Measurements from ENCODE around the gene IRF2BPL.

IRF2BPL gene

DNA sequence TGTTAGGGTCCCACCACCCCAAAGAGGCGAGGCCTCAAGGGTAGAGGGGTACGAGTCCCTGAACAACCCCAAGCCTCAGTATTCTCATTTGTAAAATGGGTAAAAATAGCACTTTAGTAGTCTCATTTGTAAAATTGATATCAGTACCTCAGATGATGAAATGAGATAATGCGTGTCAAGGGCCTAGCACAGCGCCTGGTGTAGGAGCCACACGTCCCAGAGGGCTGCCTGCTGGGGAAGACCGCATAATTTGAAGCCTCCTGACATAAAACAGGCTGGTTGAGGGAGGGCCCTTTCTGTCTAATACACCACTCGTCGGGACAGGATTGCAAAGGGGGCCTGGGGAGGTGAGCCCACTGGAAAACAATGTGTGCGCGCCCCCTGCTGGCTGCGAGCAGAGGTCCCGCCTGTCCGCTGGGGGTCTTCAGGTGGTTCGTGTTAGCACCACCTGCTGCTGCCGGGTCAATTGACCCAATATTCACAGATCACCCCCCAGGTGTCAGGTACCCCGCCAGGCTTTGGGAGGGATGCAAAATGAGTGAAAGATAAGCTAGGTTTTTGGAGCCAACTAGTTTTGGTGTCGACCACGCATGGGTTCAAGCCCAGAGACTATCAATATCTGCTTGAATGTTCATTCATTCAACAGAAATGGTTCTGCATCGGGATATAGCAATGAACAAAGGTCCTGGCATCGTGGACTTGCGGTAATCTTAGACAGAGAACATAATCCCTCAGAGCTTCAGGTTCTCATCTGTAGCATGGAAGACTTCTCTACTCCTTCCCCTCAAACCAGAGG, 24.7 kb upstream of the IRF2BPL start:
- DNase-seq = peak; percentile 80

- DNase-seq = no peak
These were observed 24.0 kb upstream of the IRF2BPL start for GRCh38 chr14:77052281-77053044.

DNA sequence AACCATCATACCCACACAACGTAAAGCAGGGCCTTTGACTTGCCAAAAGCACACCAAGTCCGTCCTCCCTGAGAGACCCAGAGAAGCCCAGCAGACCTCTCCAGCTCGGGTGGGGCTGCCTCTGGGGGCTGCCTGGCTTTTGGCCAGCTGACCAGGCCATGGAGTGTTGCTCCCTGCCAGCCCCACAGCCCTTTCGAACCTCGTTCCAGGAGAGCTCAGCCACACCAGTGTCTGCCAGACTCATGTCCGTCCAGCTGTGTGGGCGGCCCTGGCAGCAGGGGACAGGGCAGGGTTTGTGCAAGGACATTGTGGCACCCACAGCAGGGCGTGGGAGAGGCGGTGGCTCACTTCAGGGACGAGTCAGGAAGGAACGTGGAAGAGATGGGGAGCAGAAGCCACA, 22.6 kb upstream of the IRF2BPL start:
- DNase-seq = no peak

- DNase-seq = no peak
These were observed 18.2 kb upstream of the IRF2BPL start for GRCh38 chr14:77046721-77047120.

DNA sequence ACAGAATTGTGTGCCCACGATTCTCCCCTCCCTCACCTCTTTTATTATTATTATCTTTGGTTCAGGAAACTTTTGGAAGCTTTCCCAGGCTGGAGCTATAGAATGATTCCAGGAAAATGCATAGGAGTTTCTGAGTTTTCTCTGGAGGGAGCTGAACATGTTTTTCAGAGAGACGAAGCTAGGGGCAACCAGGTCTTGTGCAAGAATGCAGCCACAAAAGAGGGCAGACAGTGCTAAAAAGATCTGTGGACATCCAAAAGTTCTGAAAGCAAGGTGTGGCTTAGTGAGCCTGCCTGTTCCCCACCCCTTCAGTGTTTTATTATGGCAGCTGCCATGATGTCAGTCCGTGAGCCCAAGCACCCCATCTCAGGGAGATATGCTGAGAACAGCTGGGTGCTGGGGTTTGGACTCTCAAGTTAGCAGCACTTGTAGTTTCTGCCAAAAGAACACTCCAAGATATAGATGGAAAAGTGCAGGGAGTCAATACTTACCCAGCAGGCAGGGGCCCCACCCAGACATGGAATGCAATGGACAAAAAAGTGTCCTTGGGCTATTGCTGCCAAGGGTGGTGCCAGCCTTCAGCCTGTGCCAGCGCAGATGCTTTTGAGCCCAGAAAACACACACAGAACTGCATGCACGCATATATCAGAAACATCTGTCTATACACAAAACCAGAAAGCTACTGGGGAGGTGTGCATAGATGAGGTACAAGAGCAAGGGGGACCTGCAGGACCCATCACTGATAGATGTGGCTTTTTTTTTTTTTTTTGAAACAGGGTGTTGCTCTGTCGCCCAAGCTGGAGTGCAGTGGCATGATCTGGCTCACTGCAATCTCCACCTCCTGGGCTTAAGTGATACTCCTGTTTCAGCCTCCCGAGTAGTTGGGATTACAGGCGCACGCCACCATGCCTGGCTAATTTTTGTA, 17.0 kb upstream of the IRF2BPL start:
- DNase-seq = no peak

DNA sequence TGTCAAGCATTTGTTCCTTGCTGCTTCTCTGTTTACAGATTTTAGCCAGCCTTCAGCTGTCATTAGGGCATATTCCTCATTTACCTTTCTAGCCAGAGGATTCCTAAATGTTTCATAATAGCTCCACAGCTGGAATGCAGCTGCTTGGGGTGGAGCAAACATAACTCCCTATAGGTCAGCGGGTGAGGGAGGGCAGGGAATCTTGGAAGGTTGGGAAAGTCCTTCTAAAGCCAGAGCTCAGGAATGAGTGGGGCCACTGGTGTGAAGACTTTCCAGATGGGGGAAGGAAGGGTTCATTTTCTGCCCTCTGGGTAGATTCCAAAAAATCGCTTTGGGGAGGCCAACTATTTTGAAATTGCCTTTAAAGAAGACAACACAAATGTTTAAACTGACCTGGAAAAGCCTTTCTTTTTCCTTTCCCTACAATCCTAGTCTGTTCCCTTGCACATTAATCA, 16.3 kb upstream of the IRF2BPL start:
- DNase-seq = no peak

- no peak for DNase-seq
These were observed 15.5 kb upstream of the IRF2BPL start for GRCh38 chr14:77043984-77044485.

GRCh38 chr14:77043177-77043983, 14.9 kb upstream of the IRF2BPL start:
- DNase-seq = peak; percentile 62

- no peak for DNase-seq
These were observed 13.5 kb upstream of the IRF2BPL start for GRCh38 chr14:77041881-77042545.

DNA sequence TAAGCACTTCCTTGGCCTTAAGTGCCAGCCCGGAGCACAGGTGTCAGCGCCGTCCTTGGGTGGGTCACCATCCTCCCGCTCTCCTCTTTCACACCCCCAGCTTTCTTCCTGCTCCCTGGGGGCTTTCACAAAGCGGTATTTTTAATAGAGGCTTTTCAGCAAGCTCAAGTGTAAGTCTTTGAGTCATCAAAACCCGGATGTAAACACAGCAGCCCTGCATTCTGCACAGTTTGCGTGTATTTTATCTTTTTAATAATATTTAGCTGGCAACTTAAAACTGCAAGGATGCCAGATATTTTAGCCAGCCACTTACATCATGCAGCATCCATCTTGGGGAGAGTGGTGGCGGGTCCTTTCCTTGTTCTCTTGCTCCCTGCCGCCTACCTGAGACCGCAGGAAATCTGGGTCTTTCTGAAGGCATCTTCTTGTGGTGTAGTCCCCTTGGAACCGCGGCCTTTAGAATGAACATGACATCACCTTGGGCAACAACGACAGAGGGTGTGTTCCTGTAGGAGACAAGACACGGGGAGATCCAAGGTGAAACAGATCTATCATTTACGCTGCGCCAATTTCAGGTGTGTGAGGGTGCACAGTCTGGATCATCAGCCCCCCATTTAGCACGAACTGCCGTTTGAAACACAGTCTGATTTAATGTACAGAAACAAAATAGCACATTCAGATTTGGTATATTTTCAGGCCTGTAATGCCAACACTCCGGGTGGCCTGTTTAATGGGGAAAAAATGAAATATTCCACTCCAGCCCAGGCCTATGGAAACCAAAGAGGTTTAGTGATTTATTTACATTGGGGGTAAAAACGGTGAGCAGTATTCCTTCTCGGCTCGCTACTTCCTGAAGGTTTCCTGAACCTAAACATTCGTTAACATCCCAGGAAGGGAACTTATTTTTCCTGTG, 12.5 kb upstream of the IRF2BPL start:
- DNase-seq = peak; percentile 45

GRCh38 chr14:77040059-77040740, 11.7 kb upstream of the IRF2BPL start:
- peak; percentile 91 for DNase-seq

- DNase-seq = no peak
These were observed 11.0 kb upstream of the IRF2BPL start for GRCh38 chr14:77039285-77040058.

DNA sequence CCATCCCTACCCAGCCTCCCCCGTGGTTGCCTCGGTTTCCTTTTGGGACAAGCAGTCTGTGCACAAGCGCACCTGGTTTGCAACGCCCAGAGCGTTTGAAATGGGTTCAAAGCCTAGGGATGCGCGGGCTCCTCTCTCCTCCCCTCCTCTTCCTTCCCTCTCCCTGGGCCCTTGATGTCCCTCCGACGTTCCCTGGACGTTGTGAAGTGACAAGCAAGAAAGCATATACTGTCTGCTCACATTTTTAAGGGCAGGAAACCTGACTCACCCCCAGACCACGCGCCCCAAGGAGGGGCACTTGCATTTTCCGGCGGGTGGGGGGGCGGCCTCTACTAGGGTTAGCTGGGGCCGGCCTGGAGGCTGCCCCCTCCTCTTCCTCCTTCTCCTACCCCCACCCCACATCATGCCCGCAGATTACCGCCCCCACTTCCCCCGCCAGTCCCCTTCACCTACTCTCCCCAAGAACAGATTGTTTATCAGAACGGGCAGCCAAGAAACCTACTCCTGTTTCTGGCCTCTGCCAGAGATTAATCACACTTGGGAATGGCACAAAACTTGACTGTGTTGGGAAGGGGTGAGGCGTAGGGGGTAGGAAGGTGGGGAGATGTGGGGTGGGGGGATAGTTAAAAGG, 9.5 kb upstream of the IRF2BPL start:
- DNase-seq = peak; percentile 55

DNA sequence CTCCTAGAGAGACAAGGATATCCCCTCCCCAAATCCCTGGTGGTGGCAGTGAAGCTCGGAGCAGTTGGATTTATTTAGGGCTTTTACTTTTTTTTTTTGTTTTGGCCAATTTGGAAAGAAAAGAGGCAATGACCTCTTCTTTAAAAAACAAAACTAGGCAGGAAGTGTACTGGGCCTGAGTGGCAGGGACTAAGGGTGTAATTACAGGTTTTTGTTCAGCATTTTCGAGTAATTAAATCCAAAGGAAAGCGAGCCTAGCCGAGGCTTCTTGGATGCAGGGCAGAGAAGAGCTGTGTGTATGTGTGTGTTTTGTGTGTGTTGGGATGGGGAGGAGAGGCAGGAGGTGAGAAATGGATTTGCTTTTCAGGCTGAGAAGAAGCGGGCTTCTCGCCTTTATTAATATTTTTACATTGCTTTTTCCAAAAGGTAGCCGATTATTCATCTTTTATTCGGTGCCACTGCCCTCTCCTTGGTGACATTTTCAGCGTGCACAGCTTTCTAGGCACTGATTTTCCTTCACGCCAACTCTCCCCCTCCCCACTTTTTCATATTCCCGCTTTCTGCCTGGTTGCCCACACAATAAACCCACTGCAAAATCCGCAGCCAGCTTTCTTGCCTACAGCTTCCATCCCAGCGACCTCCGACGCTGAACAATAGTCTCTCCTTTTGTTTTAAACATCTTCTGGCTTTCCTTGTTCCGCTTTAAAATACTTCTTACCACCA, 8.9 kb upstream of the IRF2BPL start:
- no peak for DNase-seq

- no peak for DNase-seq
These were observed 8.1 kb upstream of the IRF2BPL start for GRCh38 chr14:77036484-77037214.

- DNase-seq = no peak
These were observed 6.8 kb upstream of the IRF2BPL start for GRCh38 chr14:77035267-77035666.
